Hepatocyte (in vitro differentiated cells): Measurements from ENCODE around the gene CDX4. TPM values are rescaled to one million over a fixed set of nuclear protein-coding genes. Genes with fewer than 3 reads are reported as not detected.

Source experiments
- DNase-seq: peaks from one replicate; pipeline ENCODE4 v3.0.0-alpha.2; 2016; ENCODE audit warnings: low spot score
- H2AFZ ChIP-seq: fragments of 200-600 bp; sonication (generic); 2 replicates; pipeline ENCODE4 v1.6.0; 2016; ENCODE audit warnings: antibody characterized with exemption, mild to moderate bottlenecking
- H3K27ac ChIP-seq: fragments of 200-600 bp; sonication (generic); 2 replicates; pipeline ENCODE4 v1.5.1; 2016; ENCODE audit warnings: mild to moderate bottlenecking
- H3K27me3 ChIP-seq: fragments of 200-600 bp; sonication (generic); 2 replicates; pipeline ENCODE4 v1.6.1; 2016
- H3K36me3 ChIP-seq: fragments of 200-600 bp; sonication (generic); replicated peaks from 2 replicates; pipeline ENCODE4 v1.5.1; 2016; ENCODE audit warnings: low read depth; ENCODE audit not compliant: insufficient read depth
- H3K4me1 ChIP-seq: fragments of 200-600 bp; sonication (generic); 2 replicates; pipeline ENCODE4 v1.5.1; 2016; ENCODE audit warnings: mild to moderate bottlenecking, moderate library complexity; ENCODE audit not compliant: insufficient read depth
- H3K4me2 ChIP-seq: fragments of 200-600 bp; sonication (generic); 2 replicates; pipeline ENCODE4 v1.6.0; 2016
- H3K4me3 ChIP-seq: fragments of 200-600 bp; sonication (generic); 2 replicates; pipeline ENCODE4 v1.5.1; 2016; ENCODE audit warnings: mild to moderate bottlenecking
- H3K79me2 ChIP-seq: fragments of 200-600 bp; sonication (generic); 2 replicates; pipeline ENCODE4 v1.6.0; 2017; ENCODE audit warnings: mild to moderate bottlenecking
- H3K9me2 ChIP-seq: fragments of 200-600 bp; sonication (generic); replicated peaks from 2 replicates; pipeline ENCODE4 v1.6.0; 2017; ENCODE audit warnings: mild to moderate bottlenecking; ENCODE audit not compliant: insufficient read depth
- H3K9me3 ChIP-seq: fragments of 200-600 bp; sonication (generic); 2 replicates; pipeline ENCODE4 v1.5.1; 2016; ENCODE audit warnings: low read depth, mild to moderate bottlenecking
- H4K20me1 ChIP-seq: fragments of 200-600 bp; sonication (generic); 2 replicates; pipeline ENCODE4 v1.6.0; 2016; ENCODE audit warnings: mild to moderate bottlenecking; ENCODE audit not compliant: insufficient read depth, poor library complexity, severe bottlenecking
- CTCF ChIP-seq: fragments of 200-600 bp; sonication (generic); IDR thresholded peaks from 2 replicates; pipeline ENCODE4 v1.5.1; 2016; ENCODE audit warnings: antibody characterized with exemption, mild to moderate bottlenecking; ENCODE audit not compliant: poor library complexity
- EZH2 ChIP-seq: fragments of 200-600 bp; sonication (generic); IDR thresholded peaks from 2 replicates; pipeline ENCODE4 v1.6.1; 2016; ENCODE audit warnings: antibody characterized with exemption, mild to moderate bottlenecking, borderline replicate concordance
- EZH2phosphoT487 ChIP-seq: fragments of 200-600 bp; sonication (generic); IDR thresholded peaks from one replicate; pipeline ENCODE4 v1.6.1; 2018; ENCODE audit warnings: antibody characterized with exemption, mild to moderate bottlenecking, low read depth, moderate library complexity; ENCODE audit not compliant: unreplicated experiment, severe bottlenecking
- WGBS: methylation state at CpG from one replicate; pipeline ENCODE4 v1.1.6; 2016; ENCODE audit warnings: low lambda C conversion rate; ENCODE audit errors: missing lambda C conversion rate; 5-methylcytosine and 5-hydroxymethylcytosine counted together
- polyA plus RNA-seq: library from polyadenylated mRNA; unstranded; fragments of >200 nt; fragmentation: Nextera tagmentation; extraction: Ambion mirVana; gene quantifications from 2 replicates; pipeline ENCODE4 v1.2.1, GENCODE V29; 2016
- total RNA-seq: library from RNA; depleted of rRNA; stranded (reverse); fragments of >200 nt; gene quantifications from 2 replicates; pipeline ENCODE4 v1.2.3, GENCODE V29; 2014

The CDX4 gene
- total and polyA plus RNA-seq, 2 experiments from 2014 or later, result not detected

- H3K4me2 ChIP-seq, result peak overlapping the region; percentile 66
- peak; percentile 32 for DNase-seq
- peak overlapping the region; percentile 31 for H2AFZ ChIP-seq
- no peaks in the 10 kb centered on the region for H3K4me1 ChIP-seq
- H3K79me2 ChIP-seq, result no peaks in the 10 kb centered on the region
- H4K20me1 ChIP-seq, result no peaks in the 10 kb centered on the region
- no peaks in the 10 kb centered on the region for H3K9me3 ChIP-seq
- H3K9me2 ChIP-seq, result no peaks in the 10 kb centered on the region
- H3K4me3 ChIP-seq, result no peak overlapping the region
- no peaks in the 10 kb centered on the region for H3K36me3 ChIP-seq
- TF ChIP-seq EZH2phosphoT487 (no peak), EZH2 (no peak), CTCF (peak; percentile 5)
- H3K27ac ChIP-seq, result no peak overlapping the region
- no peaks in the 10 kb centered on the region for H3K27me3 ChIP-seq
- 30% methylated on average over 9 of the region's 9 CpGs for whole genome bisulfite sequencing
These were observed 45.1 kb upstream of the CDX4 start for GRCh38 chrX:73401591-73402266.

GRCh38 chrX:73412930-73413329 is 33.9 kb upstream of the CDX4 start:
- H3K4me2 ChIP-seq, result no peak overlapping the region
- no peak overlapping the region for H3K4me3 ChIP-seq
- H3K36me3 ChIP-seq, result no peaks in the 10 kb centered on the region
- H4K20me1 ChIP-seq, result no peaks in the 10 kb centered on the region
- H3K79me2 ChIP-seq, result no peaks in the 10 kb centered on the region
- DNase-seq, result no peak
- no peaks in the 10 kb centered on the region for H3K27me3 ChIP-seq
- no peaks in the 10 kb centered on the region for H3K4me1 ChIP-seq
- H3K27ac ChIP-seq, result no peak overlapping the region
- TF ChIP-seq EZH2 (no peak), CTCF (no peak), EZH2phosphoT487 (no peak)
- no peaks in the 10 kb centered on the region for H3K9me2 ChIP-seq
- no peak overlapping the region for H2AFZ ChIP-seq
- H3K9me3 ChIP-seq, result no peaks in the 10 kb centered on the region

- H3K4me2 ChIP-seq, result no peak overlapping the region
- no peaks in the 10 kb centered on the region for H3K9me2 ChIP-seq
- no peak overlapping the region for H2AFZ ChIP-seq
These were observed 500 bp downstream of the CDX4 start for GRCh38 chrX:73447311-73447794.

More at GRCh38 chrX:73447311-73447794, 500 bp downstream of the CDX4 start:
- Histone ChIP-seq H3K27ac (no peak overlapping the region), H3K27me3 (peaks cover 7% of the 10 kb centered on the region), H3K36me3 (no peaks in the 10 kb centered on the region), H3K4me3 (no peak overlapping the region), H3K4me1 (no peaks in the 10 kb centered on the region), H3K79me2 (no peaks in the 10 kb centered on the region), H4K20me1 (no peaks in the 10 kb centered on the region), H3K9me3 (no peaks in the 10 kb centered on the region)
- no peak for DNase-seq
- WGBS, result 64% methylated on average over 34 of the region's 34 CpGs
- no peak for TF ChIP-seq EZH2
- TF ChIP-seq CTCF, result no peak
- TF ChIP-seq EZH2phosphoT487, result no peak
